GM19238 (cell line): ENCODE measurements around the gene SUMO3.

Experiments
- DNase-seq: peaks from one replicate; pipeline ENCODE4 v3.0.0; 2011; ENCODE audit warnings: low spot score; ENCODE audit not compliant: insufficient read length

Gene SUMO3

GRCh38 chr21:44817914-44818639 is at the start of gene SUMO3:
TSS of gene SUMO3 (minus strand) at chr21:44818062. CDS start at chr21:44817968, 94 bp downstream.
- DNase-seq = peak; percentile 95

DNA sequence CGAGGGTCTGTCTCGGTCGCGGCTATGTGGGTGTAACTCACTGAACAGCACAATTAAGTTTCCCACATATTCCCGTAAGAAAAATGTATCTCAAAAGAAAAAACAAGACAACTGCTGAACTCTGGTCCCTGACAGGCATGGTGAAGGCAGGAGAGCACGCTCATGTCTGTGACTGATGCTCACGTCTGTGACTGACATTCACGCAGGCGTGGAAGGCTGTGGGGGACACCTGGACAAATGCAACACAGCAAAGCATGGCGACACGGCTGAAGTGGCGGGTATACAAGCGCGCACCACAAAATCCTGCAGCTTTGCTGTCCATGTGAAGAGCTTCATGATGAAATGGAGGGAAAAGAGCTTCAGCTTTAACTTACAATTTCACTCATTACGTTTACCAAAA is 49.6 kb upstream of the SUMO3 start:
- DNase-seq = no peak

DNA sequence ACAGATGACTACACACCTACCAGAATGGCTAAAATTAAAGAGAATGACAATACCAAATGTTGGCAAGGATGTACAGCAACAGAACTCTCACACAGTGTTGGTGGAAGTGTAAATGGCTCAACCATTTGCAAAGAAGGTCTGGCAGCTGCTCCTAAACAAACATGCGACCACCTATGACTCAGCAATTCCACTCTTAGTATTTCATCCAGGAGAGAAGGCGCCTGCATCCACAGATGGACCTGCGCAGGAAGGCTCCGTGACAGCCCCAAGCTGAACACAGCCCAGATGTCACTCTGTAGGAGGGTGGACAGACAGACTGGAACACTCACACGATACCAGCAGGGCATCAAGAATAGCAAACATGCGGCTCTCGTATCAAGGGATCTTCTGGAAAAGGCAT is 48.9 kb upstream of the SUMO3 start:
- no peak for DNase-seq

- DNase-seq = no peak
Measured at GRCh38 chr21:44865561-44866280, 47.9 kb upstream of the SUMO3 start.

GRCh38 chr21:44862869-44863685 is 45.2 kb upstream of the SUMO3 start:
- no peak for DNase-seq

DNA sequence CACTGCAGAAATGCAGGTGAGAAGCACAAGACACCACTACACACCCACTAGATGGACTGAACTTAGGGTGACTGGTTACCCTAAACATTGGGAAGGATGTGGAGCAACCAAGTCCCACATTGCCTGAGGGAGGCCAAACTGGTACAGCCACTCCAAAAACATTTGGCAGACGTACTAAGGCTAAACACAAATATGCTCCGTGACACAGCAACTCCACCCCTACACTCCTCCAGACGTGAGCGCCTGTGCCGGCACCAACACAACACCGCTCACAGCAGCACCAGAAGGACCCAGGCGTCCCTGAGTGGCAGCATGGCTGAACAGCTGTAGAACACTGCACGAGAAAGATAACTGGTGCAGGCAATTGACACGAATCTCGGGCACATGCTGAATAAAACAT is 40.9 kb upstream of the SUMO3 start:
- no peak for DNase-seq

DNA sequence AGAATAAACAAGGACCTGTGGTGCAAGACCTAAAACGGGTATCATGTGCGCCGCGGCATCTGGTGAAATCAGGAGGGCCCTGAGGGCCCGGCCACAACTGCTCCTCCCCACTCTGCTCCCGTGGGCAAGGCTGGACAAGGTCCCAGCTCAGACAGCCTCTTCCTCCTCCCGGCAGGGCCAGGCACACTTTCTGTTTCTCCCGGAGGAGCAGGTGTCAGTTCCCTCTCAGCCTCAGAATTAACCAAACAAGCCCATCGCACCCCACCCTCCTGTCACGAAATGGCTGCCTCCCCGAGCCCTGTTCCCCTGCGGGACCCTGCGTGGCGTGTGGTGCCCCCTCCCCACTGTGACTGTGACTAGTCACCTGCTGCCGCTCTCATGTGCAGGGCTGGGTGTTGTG is 40.4 kb upstream of the SUMO3 start:
- no peak for DNase-seq

DNA sequence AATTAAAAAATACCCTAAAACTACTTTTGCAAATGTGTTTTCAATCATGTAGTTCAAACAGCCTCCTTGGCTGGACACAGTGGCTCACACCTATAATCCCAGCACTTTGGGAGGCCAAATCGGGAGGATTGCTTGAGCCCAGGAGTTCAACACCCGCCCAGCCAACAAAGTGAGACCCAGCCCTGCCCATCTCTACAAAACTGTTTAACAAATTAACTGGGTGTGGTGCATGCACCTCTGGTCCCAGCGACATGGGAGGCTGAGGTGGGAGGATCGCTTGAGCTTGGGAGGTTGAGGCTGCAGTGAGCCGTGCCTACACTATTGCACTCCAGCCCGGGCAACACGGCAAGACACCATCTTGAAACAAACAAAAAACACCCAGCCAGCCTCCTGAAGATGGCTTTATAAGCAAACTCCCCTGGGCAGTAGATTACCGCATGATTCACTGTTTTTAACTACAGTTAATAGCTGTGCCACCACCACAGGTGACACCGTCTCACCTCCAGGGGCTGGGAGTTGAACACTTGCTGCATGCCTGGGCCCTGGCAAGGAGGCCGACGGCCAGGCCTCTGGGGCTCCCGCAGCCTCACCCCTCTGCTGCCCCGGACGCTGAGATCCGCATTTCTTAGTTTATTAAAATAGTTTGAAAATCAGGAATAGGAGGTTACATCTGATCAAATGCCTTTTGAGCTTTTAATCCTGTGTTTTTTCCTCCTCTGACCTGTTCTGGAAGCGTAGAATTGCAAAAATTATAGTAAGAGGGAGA is 39.4 kb upstream of the SUMO3 start:
- no peak for DNase-seq

GRCh38 chr21:44856131-44856530 is 38.3 kb upstream of the SUMO3 start:
- DNase-seq = no peak

DNA sequence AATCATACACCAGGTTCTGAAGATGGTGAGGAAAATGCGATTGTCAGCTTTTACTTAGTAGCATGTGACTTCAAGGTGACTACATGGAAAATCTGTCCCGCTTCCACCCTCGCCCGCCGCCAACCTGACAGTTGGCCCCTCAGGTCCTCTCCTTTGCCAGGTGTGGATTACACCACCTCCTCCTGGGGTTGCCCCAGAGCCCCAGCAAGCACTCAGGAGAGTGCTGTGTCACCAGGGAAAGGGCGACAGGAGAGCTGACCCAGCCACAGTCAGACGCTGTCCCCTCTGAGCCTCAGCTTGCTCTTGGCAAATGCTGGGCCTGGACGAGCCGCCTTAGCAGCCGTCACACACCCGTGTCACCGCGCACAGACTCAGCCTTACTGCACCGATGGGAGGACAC is 37.7 kb upstream of the SUMO3 start:
- no peak for DNase-seq

DNA sequence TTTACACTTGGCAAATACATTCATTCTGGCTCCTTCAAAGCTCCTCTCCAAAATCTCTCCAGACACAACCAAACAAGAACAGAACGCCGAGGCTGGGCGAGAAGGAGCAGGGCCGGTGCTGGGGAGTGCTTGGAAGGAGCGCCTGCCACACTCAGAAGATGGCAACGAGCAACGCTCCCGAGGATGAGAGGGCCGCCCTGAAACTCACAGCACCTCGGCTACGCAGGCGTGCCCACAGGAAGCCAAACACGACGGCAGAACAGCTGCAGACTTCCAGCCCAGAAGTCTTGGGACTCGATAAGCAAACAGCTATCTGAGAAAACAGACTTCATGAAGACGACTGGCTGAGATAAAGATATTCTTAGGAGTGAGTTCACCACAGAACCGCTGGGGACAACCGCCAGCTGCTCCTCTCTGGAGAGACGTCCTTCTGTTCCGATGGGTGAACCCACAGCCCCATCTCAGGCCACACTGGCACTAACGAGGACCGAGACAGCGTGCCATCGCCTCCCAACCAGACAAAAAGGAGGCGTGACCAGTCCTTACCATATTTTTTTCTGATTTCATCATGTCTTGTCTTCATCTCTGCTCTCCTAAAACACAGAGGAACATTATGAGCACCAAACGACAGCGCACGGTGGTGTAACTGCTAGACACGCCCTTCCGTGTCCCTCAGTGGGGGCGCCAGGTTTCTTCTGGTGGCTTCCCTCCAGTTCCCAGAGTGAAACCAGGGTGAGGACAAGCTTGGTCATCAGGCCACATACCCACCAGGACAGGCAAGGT is 37.0 kb upstream of the SUMO3 start:
- no peak for DNase-seq

- no peak for DNase-seq
Measured at GRCh38 chr21:44854391-44854663, 36.5 kb upstream of the SUMO3 start.

GRCh38 chr21:44853601-44854390 is 35.9 kb upstream of the SUMO3 start:
- no peak for DNase-seq

GRCh38 chr21:44850905-44851657 is 33.2 kb upstream of the SUMO3 start:
- DNase-seq = no peak

DNA sequence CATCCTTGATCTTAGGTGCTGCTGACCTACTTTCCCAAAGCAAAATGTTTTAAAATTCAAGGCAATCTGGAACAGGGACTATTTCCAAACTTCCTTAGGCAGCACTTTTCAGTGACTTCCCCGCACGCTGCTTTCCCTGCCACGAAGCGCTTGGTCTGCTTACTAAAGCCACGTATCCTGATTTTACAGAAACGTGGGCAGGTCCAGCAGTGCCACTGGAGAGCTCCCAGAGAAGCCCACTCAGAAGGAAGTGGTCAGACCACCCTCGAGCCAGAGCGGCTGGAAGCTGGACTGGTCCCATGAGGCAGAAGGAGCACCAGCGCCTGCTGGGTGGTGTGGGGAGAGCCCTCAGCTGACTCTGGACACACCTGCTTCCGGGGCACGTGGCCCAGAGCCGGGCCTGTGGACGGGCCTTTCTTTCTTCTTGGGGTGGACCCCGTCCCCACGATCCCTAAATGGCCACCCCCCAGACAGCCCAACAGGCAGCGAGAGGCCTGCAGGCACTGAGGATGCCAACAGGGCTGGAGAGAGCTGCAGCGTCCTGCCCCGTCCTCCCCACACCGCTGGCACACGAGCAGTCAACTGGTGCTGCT is 32.4 kb upstream of the SUMO3 start:
- DNase-seq = no peak

GRCh38 chr21:44849616-44850130 is 31.8 kb upstream of the SUMO3 start:
- no peak for DNase-seq

DNA sequence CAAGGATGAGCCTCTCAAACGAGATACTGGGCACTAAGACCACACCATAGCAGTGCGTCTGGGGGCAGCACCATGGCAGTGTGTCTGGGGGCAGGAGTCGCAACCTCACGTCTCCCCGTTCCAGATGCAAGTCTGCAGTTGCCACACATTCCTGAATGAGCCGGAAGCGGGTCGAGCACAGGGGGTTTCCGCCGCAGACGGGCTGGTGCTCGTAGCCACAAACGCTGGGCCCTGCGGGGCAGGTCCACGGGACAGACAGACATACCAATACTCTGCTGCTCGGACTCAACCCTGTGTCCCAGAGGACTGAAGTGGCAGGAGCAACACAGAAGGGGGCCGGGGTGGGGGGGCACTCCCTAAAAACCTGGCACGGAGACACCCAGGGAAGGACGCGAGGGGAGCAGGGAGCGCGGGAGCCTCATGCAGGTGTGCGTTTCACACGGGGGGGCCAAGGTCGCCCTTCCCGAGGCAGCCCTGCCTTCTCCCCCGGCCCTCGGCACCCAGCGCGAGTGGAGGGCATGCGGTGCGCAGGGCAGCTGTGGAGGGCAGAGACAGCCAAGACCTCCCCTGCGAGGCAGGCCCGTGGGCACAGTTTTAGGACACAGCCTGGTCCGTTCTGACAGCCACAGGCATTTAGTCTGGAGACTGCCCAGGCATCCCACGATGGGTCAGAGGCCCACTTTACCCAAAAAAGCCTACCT is 31.1 kb upstream of the SUMO3 start:
- no peak for DNase-seq
